Eye (tissue), 1 donor: ENCODE results near the gene TFR2.
"Not testable (repeated sequence)": the region's sequence is repeated elsewhere in the genome, so short reads cannot be mapped to it uniquely, and the experiment has no call there.

Experiments
- DNase-seq: peaks from one replicate; pipeline ENCODE4 v3.0.0-alpha.2; 2015

TFR2 gene

DNA sequence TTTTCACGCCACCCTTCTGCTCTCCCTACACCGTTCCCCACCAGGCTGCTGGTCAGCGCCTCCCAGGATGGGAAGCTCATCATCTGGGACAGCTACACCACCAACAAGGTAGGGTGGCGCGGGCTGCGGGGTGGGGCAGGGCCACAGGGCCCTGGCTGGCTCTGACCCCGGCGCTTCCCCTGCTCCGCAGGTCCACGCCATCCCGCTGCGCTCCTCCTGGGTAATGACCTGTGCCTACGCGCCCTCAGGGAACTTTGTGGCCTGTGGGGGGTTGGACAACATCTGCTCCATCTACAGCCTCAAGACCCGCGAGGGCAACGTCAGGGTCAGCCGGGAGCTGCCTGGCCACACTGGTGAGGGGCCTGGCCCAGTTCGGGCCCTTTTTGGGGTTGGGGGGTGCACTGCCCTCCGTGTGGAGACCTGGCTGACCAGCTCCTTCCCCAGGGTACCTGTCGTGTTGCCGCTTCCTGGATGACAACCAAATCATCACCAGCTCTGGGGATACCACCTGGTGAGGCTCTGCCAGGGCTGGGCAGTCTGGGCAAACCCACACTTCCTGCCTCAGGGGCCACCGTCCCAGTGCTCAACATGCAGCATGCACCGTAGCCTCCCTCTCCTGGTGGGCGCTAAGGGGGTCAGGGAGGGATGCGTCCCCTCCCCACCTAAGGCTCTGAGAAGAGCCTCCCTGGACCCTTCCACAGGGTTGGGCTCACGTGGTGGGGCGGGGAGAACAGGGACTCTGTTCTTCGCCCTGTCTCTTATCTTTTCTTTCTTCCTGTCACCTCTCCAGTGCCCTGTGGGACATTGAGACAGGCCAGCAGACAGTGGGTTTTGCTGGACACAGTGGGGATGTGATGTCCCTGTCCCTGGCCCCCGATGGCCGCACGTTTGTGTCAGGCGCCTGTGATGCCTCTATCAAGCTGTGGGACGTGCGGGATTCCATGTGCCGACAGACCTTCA is 36.2 kb upstream of the TFR2 start:
- no peak for DNase-seq

DNA sequence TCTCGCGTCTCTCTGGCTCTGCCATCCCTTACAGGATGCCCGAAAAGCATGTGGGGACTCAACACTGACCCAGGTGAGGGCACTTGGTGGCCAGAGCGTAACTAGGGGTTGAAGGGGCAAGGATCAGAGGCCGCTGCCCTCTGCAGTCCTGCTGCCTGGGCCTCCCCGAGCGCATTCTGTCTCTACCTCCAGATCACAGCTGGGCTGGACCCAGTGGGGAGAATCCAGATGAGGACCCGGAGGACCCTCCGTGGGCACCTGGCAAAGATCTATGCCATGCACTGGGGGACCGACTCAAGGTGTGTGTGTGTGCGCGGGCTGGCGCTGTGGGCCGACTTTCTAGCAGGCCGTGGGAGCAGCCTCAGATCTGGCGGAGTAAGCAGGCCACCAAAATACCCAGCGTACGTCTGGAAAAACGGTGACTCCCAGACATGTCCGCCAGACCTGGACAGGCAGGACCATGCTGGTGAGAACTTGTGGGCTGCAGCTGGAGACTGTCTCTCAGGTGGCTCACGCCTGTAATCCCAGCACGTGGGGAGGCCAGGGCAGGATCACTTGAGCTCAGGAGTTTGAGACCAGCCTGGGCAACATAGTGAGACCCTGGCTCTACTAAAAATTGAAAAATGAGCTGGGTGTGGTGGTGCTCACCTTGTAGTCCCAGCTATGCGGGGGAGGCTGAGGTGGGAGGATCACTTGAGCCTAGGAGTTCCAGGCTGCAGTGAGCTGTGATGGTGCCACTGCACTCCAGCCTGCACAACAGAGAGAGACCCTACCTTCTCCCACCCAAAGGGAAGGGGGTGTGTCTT is 35.4 kb upstream of the TFR2 start:
- DNase-seq: no peak

DNA sequence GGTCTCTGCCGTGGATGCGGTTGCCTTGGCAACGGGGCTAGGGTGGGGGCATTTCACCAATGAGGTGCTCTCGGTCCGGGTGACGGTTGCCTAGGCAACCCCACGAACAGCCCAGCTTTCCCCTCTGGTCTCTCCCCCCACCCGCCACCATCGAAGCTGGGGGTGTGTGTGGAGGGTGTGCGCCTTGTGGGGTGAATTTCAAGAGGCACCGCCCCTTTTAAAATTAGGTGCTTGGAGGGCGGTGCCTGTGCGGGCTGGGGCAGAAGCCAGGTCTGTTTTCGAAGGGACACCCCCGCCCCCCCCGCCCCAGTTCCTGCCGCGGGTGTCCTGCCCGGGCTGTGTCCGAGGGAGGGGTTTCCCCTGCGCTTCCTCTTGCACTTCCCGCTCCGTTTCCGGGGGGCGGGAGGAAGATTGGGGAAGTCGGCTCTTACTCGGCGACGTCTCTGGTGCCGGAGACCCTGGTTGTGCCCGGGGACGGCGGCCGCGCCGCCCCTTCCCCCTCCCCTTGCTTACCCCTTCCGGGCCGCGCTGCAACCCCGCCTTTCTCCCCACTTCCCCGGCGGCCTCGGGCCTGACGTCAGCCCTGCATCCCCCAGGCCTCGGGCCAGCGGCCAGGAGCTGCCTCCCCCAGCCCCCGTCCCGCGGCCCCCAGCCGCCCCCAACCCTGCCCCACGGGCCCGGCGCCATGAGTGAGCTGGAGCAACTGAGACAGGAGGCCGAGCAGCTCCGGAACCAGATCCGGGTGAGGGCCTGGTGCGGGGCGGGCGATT is 34.4 kb upstream of the TFR2 start:
- DNase-seq: peak; percentile 86

DNA sequence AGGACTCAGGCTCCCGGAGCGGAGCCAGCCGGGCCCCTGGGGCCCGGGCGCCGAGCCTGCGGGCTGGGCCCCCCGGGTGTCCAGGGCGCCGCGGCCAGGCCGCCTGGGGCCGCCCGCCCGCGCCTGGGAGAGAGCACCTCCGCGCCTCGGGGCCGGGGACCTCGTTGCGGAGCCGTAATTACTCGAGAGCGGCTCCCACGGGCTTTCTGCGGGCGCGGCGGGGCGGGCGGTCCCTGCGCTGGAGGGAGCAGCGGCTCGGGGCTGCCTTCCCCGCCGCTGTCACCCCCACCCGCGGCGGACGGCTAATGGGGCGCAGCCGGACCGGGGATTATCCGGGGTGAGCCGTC is 33.7 kb upstream of the TFR2 start:
- DNase-seq: no peak

DNA sequence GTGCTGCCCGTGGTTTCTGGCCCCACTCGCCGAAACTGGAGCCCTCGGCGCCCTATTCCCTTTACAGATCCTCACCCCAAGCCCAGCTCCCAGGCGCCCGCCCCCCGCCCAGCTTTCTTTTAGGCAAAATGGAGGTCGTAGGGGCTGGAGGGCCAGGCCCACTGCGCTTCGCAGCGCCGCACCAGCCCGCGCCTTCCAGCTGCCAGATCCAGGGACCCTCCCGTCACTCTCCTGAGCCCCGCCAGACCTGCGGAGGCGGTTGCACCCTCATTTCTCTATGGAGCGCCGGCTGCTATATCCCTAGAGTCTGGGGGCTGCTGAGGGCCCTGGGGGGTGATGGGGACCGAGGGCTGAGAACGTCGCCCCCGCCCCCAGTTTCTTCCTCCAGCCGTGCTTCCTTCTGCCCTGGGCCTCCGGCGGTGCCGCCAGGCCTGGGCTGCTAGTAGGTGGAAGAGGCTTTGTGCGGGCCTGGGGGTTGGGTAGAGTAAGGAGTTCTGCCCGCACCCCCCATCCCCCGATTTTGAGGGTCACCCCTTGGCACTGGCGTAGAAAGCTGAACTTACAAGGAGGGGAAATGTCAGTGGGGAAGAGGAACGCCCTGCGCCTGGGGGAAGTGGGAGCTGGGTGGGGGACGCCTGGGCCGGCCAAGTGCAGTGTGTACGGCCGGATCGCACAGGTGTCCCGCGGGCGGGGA is 33.2 kb upstream of the TFR2 start:
- peak; percentile 68 for DNase-seq

DNA sequence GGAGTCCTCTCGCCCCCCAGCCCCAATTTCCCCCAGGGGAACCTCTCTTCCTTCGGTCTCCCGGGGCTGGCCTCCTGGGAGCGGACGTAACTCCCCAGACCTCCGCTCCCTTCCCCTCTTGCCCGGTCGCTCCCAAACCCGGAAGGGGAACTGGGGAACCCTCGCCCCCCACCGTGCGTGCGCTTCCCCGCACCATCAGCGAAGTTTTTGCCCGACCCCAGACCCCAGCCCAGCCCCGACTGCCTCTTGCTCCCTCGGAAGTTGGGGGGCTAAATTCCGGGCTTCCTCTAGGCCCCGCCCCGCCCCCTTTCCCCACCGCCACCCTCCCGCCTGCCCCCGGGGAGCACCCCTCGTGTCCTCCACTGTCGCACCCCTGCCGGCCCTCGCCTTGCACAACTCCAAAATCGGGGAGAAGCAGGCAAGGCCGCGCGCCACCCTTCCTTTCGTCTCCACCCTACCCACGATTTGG is 32.6 kb upstream of the TFR2 start:
- DNase-seq: no peak

DNA sequence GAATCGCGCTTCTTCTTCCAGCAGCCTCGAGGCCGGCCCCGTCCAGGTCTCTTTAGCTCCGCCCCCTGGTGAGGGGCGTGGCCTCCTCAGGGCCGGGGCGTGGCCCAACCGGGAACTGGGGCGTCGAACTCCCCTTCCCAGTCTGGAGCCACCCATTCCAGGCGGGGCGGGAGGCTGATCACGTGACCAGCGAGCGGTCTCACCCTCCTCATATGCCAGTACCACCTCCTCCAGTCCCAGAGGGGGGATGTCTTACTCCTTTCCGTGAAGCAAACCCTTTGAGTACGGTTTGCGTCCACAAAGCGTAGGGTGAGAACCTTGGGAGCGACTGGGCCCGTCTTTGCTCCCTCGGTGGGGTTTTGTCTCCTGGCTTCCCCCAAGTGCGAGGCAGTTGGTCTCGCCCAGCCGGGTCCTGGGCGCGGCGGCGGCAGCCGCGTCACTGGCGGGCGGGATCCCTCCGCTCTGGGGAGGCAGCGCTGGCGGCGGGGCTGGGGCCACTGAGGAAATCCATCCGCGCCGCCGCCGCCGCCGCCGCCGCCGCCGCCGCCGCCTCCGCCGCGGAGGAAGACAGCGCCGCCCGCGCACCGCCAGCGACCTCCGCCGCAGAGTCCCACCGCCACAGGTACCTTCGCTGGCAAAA is 32.1 kb upstream of the TFR2 start, which contains the start of gene GNB2:
Gene GNB2 (plus strand): TSS at position 439 of the 640 bp plus-strand sequence. CDS start 2,526 bp downstream, outside the sequence.
- peak; percentile 100 for DNase-seq

DNA sequence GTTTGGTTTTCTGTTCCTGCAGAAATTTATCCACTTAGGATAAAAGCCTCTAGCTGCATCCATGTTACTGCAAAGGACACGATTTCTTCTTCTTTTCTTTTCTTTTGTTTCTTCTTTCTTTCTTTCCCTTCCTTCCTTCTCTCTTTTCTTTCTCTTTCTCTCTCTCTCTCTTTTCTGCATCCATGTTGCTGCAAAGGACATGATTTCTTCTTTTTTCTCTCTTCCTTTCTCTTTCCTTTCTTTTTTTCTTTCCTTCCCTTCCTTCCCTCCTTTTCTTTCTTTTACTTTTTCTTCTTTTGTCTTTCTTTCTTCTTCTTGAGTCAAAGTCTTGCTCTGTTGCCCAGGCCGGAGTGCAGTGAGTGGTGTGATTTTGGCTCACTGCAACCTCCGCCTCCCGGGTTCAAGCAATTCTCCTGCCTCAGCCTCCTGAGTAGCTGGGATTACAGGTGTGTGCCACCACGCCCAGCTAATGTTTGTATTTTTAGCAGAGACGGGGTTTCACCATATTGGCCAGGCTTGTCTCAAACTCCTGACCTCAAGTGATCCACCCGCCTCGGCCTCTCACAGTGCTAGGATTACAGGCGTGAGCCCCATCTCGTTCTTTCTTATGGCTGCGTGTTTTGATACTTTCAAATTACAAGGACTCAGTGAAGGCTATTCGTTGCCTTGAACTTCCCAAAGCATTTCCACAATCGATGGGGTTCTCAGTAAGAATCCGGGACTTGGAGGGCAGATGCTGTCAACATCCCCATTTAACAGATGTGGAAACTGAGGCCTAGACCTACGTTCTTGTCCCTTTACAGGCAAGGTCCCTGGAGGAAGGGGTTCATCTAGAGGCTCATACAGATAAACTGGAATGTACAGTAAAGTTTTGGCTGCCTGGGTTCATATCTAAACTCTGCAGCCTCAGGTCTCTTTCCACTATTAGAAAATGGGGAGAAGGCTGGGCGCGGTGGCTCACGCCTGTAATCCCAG is 30.3 kb upstream of the TFR2 start:
- no peak for DNase-seq

DNA sequence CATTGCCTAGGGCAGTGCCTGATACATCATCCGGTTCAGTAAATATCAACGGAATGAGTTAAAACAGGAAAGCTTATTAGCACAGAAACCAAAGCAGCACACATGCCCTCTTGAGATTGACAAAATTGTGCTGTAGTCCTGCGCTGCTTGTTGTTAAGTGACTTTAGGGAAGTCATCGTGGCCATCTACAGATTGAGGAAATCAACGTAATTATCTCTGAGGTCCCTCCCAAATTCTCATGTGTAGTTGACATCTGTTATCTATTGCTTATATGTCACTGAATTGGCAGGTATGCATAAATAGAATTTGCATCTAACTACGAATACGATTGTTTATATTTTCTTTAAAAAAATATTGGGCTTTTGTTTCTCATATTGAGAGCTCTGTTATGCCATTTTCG is 28.7 kb upstream of the TFR2 start:
- no peak for DNase-seq

DNA sequence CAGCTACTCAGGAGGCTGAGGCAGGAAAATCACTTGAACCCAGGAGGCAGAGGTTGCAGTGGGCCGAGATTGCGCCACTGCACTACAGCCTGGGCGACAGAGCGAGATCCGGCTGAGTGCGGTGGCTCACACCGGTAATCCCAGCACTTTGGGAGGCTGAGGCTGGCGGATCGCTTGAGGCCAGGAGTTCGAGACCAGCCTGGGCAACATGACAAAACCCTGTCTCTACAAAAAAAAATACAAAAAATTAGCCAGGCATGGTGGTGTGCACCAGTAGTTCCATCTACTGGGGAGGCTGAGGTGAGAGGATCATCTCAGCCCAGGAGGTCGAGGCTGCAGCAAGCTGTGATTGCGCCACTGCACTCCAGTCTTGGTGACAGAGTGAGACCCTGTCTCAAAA is 27.8 kb upstream of the TFR2 start:
- not testable (repeated sequence) for DNase-seq

DNA sequence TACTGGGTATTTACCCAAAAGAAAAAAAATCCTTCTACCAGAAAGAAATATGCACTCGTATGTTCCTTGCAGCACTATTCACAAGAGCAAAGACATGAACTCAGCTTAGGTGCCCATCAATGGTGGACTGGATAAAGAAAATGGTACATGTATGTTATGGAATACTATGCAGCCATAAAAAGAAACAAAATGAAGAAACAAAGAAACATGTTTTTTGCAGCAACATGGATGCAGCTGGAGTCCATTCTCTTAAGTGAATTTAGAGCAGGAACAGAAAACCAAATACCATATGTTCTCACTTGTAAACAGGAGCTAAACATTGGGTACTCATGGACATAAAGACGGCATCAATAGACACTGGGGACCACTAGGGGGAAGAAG is 26.7 kb upstream of the TFR2 start:
- no peak for DNase-seq

DNA sequence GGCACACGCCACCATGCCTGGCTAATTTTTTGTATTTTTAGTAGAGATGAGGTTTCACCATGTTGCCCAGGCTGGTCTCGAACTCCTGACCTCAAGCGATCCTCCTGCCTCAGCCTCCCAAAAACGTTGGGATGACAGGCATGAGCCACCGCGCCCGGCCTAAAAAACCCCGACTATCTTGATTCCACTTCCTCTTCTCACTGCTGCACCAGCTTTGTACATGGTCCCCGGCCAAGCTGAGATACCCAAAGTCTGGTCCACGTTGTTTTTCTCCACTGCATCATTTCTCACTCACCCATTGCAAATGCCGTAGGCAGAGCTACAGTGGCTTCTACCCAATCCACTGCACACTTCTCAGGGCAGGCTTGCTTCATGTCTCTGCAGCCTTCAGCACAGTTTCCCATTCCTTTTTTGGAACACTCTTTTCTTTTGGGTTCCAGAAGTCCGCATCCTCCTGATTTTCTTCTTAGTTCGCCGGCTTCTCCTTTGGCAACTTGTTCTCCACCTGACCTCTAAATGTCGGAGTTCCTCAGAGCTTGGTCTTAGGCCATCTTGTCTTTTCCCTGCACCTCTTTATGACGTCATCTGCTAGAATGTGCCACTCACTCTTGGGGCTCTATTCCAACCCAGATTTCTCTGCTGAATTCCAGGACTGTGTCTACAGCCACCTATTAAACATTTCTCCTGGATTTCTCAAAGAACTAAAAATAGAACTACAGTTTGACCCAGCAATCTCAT is 26.1 kb upstream of the TFR2 start:
- no peak for DNase-seq

DNA sequence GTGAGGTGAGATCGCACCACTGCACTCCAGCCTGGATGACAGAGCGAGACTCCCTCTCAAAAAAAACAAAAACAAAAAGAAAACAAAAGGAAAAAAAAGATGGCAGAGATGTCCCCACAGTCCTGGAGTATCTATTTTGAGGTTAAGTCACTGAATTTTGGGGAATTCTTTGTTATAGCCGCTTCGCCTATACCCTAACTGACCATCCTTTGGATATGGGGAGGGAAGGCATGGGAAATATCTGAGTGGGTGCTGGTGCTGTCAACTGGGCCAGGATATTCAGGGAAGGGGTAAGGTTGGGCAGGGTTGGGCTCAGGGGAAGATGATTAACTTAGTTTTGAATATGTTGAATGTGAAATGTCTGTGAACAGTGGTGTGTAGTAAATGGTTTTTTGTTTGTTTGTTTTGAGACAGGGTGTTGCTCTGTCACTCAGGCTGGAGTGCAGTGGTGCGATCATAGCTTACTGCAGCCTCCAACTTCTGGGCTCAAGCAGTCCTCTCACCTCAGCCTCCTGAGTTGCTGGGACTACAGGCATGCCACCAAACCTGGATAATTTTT is 23.9 kb upstream of the TFR2 start:
- DNase-seq: no peak

DNA sequence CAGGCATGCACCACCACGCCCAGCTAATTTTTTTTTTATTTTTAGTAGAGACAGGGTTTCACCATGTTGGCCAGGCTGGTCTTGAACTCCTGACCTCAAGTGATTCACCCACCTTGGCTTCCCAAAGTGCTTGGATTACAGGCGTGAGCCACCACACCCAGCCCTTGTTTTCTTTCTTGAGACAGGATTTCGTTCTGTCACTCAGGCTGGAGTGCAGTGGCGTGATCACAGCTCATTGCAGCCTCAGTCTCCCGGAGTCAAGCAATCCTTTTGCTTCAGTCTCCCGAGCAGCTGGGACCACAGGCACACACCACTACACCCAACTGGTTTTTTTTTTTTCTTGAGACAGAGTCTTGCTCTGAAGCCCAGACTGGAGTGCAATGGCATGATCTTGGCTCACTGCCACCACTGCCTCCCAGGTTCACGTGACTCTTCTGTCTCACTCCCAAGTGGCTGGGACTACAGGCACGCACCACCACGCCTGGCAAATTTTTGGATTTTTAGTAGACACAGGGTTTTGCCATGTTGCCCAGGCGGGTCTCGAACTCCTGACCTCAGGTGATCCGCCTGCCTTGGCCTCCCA is 20.9 kb upstream of the TFR2 start:
- DNase-seq: not testable (repeated sequence)

DNA sequence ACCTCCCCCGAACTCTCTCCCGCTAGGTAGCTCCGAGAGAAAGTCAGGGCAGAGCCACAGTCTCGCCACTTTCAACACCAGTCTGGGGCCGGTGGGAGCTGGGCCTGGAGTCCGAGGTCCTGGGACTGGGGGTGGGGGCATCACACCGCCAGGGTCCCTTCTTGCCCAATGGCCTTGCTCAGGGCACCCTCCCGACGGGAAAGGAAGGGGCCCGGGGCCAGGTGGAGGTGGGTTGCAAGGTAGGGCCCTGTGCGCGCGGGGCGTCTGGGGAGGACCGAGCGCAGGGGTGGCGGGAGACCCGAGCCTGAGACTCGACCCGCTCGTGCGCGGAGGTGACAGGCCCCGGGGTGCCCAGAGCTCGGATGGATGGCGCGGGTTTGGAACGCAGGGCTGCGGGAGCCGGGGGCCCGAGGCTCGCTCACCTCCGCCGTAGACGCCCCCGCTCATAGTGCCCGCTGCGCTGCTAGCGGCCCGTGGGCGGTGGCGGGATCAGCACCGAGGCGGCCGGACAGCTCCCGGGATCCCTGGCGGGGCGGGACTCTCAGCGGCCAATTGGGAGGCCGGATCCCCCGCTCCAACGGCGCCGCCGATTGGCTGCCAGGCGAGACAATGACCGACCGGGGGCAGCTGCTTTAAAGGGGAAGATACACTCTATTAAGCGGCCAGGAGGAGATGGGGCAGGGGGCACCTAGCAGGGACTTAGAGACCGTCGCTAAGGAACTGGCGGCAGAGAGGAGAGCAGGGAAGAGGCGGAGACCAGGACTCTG is 14.7 kb upstream of the TFR2 start, which contains the start of gene ACTL6B:
Gene ACTL6B (minus strand): TSS at position 541 of the 767 bp plus-strand sequence. CDS start 94 bp downstream, at position 447.
- DNase-seq: peak; percentile 86

DNA sequence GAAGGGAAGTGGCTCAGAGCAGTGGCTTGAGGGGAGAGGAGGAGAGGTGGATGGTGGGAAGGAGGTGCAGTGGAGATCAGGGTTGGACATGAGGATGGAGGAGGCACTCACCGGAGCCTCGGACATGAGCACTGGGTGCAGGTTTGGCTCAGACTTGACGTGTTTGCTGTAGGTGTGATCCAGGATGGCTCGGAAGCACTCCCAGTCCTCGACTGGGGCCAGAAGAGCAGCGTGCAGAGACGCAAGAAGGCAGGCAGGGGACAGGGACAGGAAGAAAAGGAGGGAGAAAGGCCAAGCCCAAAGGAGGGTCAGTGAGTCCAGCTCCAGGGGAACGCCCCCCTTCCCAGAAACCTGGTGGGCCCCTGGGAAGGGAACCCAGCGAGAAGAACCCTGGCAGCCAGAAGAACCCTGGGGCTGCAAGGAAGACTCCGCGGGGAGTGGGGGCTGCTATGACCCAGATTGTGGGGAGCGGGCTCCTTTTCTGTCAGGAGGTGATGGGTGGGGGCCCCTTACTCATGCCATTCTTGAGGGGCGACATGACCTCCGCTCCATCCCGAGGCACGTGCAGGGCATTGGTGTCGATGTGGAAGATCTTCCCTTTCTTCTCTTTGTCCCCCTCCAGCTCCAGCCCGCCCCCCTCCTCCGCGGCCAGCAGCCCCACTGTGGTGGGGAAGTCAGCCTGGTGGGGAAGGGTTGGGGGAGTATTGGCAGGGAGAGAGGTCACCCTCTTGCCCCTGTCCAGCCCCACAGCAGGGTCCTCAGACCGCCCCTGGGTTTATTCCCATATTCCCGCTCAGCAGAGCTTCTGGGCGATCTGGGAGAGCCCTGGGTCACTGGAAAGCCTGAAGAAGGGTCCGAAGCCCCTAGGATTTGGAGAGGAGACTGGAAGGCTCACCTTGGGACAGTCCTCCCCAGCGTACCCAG is 13.8 kb upstream of the TFR2 start:
- DNase-seq: no peak
